HEK293 (cell line): ENCODE data around the gene WNT9B.

ENCODE experiments used
- CTCF ChIA-PET: fragments of 350-600 bp; formaldehyde crosslinking; extraction: SDS; loops from one replicate; lab custom pipeline; 2021; ENCODE audit warnings: antibody characterized with exemption; lab: Yijun Ruan, JAX
- POLR2A ChIA-PET: fragments of 300-600 bp; formaldehyde crosslinking; extraction: SDS; loops from one replicate; lab custom pipeline; 2020; ENCODE audit warnings: antibody characterized with exemption, inconsistent platforms; lab: Yijun Ruan, JAX
- H3K27ac ChIP-seq: fragments of 200-500 bp; sonication (Bioruptor generic); 2 replicates; pipeline ENCODE4 v1.5.1; 2014; ENCODE audit warnings: low read depth, low read length, control low read depth, inconsistent platforms; ENCODE audit errors: extremely low read depth
- H3K36me3 ChIP-seq, 2 experiments: fragments of 200-500 bp in 1 of 2; sonication (Bioruptor generic) in 1 of 2; 1 replicate in 1 of 2; 2 replicates in 1 of 2; pipeline ENCODE4 v1.5.1; 2014 to 2017; ENCODE audit warnings: inconsistent platforms in 2 of 2, low read length in 2 of 2; ENCODE audit not compliant: control insufficient read depth in 2 of 2, insufficient read depth in 1 of 2
- H3K4me1 ChIP-seq: fragments of 200-500 bp; sonication (Bioruptor generic); 2 replicates; pipeline ENCODE4 v1.5.1; 2014; ENCODE audit warnings: mild to moderate bottlenecking, low read length, inconsistent platforms; ENCODE audit not compliant: control insufficient read depth, insufficient read depth
- H3K4me3 ChIP-seq: 2 replicates; pipeline ENCODE4 v1.5.1; 2011; ENCODE audit warnings: low read depth, mild to moderate bottlenecking, control low read depth, low read length, moderate library complexity
- H3K9me3 ChIP-seq: fragments of 200-500 bp; sonication (Bioruptor generic); 2 replicates; pipeline ENCODE4 v1.5.1; 2014; ENCODE audit warnings: low read depth, low read length, inconsistent platforms; ENCODE audit not compliant: control insufficient read depth, insufficient read depth
- KLF10 ChIP-seq: fragments of 450-650 bp; IDR thresholded peaks from 2 replicates; pipeline ENCODE4 v1.5.1; 2018; ENCODE audit warnings: missing biosample characterization, mild to moderate bottlenecking, missing genetic modification characterization
- MYNN ChIP-seq: fragments of 450-650 bp; formaldehyde crosslinking; IDR thresholded peaks from 2 replicates; pipeline ENCODE4 v1.5.1; 2016; ENCODE audit warnings: missing biosample characterization, missing genetic modification characterization, borderline replicate concordance
- PBX3 ChIP-seq: sonication (generic); formaldehyde crosslinking; IDR thresholded peaks from 2 replicates; pipeline ENCODE4 v1.8.1; 2022; ENCODE audit warnings: mild to moderate bottlenecking, moderate library complexity, missing genetic modification reagents
- SALL2 ChIP-seq: fragments of 450-650 bp; formaldehyde crosslinking; IDR thresholded peaks from 2 replicates; pipeline ENCODE4 v1.5.0; 2017; ENCODE audit warnings: missing biosample characterization, mild to moderate bottlenecking, missing genetic modification characterization, borderline replicate concordance
- SCRT1 ChIP-seq: fragments of 450-650 bp; formaldehyde crosslinking; IDR thresholded peaks from 2 replicates; pipeline ENCODE4 v1.5.1; 2016; ENCODE audit warnings: missing biosample characterization, missing genetic modification characterization, borderline replicate concordance
- SP3 ChIP-seq: fragments of 450-650 bp; formaldehyde crosslinking; IDR thresholded peaks from 2 replicates; pipeline ENCODE4 v1.5.1; 2016; ENCODE audit warnings: missing biosample characterization, missing genetic modification characterization
- SP7 ChIP-seq: fragments of 450-650 bp; formaldehyde crosslinking; IDR thresholded peaks from 2 replicates; pipeline ENCODE4 v1.5.1; 2016; ENCODE audit warnings: missing biosample characterization, missing genetic modification characterization
- TCF7L2 ChIP-seq: IDR thresholded peaks from 2 replicates; pipeline ENCODE4 v1.6.1; 2011; ENCODE audit warnings: low read depth, mild to moderate bottlenecking, inconsistent platforms, low read length, moderate library complexity, borderline replicate concordance
- ZBTB7A ChIP-seq: fragments of 450-650 bp; formaldehyde crosslinking; IDR thresholded peaks from 2 replicates; pipeline ENCODE4 v1.5.1; 2016; ENCODE audit warnings: low read depth, missing biosample characterization, missing genetic modification characterization
- ZNF121 ChIP-seq: fragments of 450-650 bp; formaldehyde crosslinking; IDR thresholded peaks from 2 replicates; pipeline ENCODE4 v1.5.1; 2016; ENCODE audit warnings: missing biosample characterization, missing genetic modification characterization
- ZNF132 ChIP-seq: fragments of 450-650 bp; formaldehyde crosslinking; IDR thresholded peaks from 2 replicates; pipeline ENCODE4 v1.5.1; 2017; ENCODE audit warnings: missing biosample characterization, missing genetic modification characterization, borderline replicate concordance
- ZNF138 ChIP-seq: fragments of 450-650 bp; formaldehyde crosslinking; IDR thresholded peaks from 2 replicates; pipeline ENCODE4 v1.5.1; 2016; ENCODE audit warnings: missing biosample characterization, missing genetic modification characterization, borderline replicate concordance
- ZNF155 ChIP-seq: fragments of 450-650 bp; formaldehyde crosslinking; IDR thresholded peaks from 2 replicates; pipeline ENCODE4 v1.5.1; 2016; ENCODE audit warnings: missing biosample characterization, missing genetic modification characterization
- ZNF223 ChIP-seq: fragments of 450-650 bp; formaldehyde crosslinking; IDR thresholded peaks from 2 replicates; pipeline ENCODE4 v1.5.1; 2016; ENCODE audit warnings: missing biosample characterization, missing genetic modification characterization
- ZNF23 ChIP-seq: fragments of 450-650 bp; formaldehyde crosslinking; IDR thresholded peaks from 2 replicates; pipeline ENCODE4 v1.5.1; 2016; ENCODE audit warnings: missing biosample characterization, missing genetic modification characterization, borderline replicate concordance
- ZNF26 ChIP-seq: fragments of 450-650 bp; formaldehyde crosslinking; IDR thresholded peaks from 2 replicates; pipeline ENCODE4 v1.5.1; 2016; ENCODE audit warnings: missing biosample characterization, missing genetic modification characterization
- ZNF366 ChIP-seq: fragments of 450-650 bp; formaldehyde crosslinking; conservative IDR thresholded peaks from 2 replicates; pipeline ENCODE4 v1.5.1; 2016; ENCODE audit warnings: missing biosample characterization, missing genetic modification characterization
- ZNF426 ChIP-seq: fragments of 450-650 bp; formaldehyde crosslinking; IDR thresholded peaks from 2 replicates; pipeline ENCODE4 v1.5.1; 2017; ENCODE audit warnings: missing biosample characterization, missing genetic modification characterization, mild to moderate bottlenecking, inconsistent platforms, moderate library complexity
- ZNF501 ChIP-seq: fragments of 450-650 bp; formaldehyde crosslinking; IDR thresholded peaks from 2 replicates; pipeline ENCODE4 v1.5.1; 2016; ENCODE audit warnings: missing biosample characterization, missing genetic modification characterization
- ZNF518A ChIP-seq: fragments of 450-650 bp; formaldehyde crosslinking; conservative IDR thresholded peaks from 2 replicates; pipeline ENCODE4 v1.5.1; 2016; ENCODE audit warnings: low read depth, missing biosample characterization, missing genetic modification characterization
- ZNF521 ChIP-seq: fragments of 450-650 bp; formaldehyde crosslinking; IDR thresholded peaks from 2 replicates; pipeline ENCODE4 v1.5.1; 2017; ENCODE audit warnings: missing biosample characterization, mild to moderate bottlenecking, missing genetic modification characterization
- ZNF571 ChIP-seq: fragments of 450-650 bp; formaldehyde crosslinking; IDR thresholded peaks from 2 replicates; pipeline ENCODE4 v1.5.0; 2017; ENCODE audit warnings: missing biosample characterization, missing genetic modification characterization
- ZNF645 ChIP-seq: fragments of 450-650 bp; formaldehyde crosslinking; IDR thresholded peaks from 2 replicates; pipeline ENCODE4; 2016; ENCODE audit warnings: missing biosample characterization, missing genetic modification characterization
- ZNF776 ChIP-seq: fragments of 450-650 bp; formaldehyde crosslinking; IDR thresholded peaks from 2 replicates; pipeline ENCODE4 v1.5.0; 2017; ENCODE audit warnings: missing biosample characterization, missing genetic modification characterization, borderline replicate concordance
- ZNF777 ChIP-seq: fragments of 450-650 bp; formaldehyde crosslinking; IDR thresholded peaks from 2 replicates; pipeline ENCODE4 v1.5.1; 2017; ENCODE audit warnings: missing biosample characterization, missing genetic modification characterization, borderline replicate concordance
- ZNF830 ChIP-seq: fragments of 450-650 bp; IDR thresholded peaks from 2 replicates; pipeline ENCODE4 v1.5.0; 2018; ENCODE audit warnings: missing biosample characterization, missing genetic modification characterization, low read depth, mild to moderate bottlenecking, moderate library complexity
- ZNF843 ChIP-seq: fragments of 450-650 bp; formaldehyde crosslinking; IDR thresholded peaks from 2 replicates; pipeline ENCODE4 v1.5.1; 2016; ENCODE audit warnings: missing biosample characterization, missing genetic modification characterization

Gene WNT9B

GRCh38 chr17:46887717-46888116 is 36.3 kb downstream of the WNT9B start:
- Histone ChIP-seq H3K9me3 (no peaks in the 10 kb centered on the region), H3K36me3 (no peaks in the 10 kb centered on the region), H3K4me1 (no peaks in the 10 kb centered on the region), H3K27ac (no peak overlapping the region), H3K4me3 (no peak overlapping the region)
- ChIA-PET CTCF (no interaction called here), POLR2A (interaction anchor here (0.6 kb wide), 1 partner anchor 42 kb away, joined by 6 read pairs; no protein-coding TSS in a partner anchor)
- TF ChIP-seq ZNF501: no peak
- TF ChIP-seq ZNF23: no peak
- TF ChIP-seq ZNF132 (tag by site-specific recombination): no peak
- no peak for TF ChIP-seq MYNN (tag by site-specific recombination)
- TF ChIP-seq KLF10: no peak
- TF ChIP-seq SP7: no peak
- TF ChIP-seq ZNF776 (tag by site-specific recombination): no peak
- TF ChIP-seq ZNF138 (tag by site-specific recombination): no peak
- TF ChIP-seq PBX3 (CRISPR knock-in tag): no peak
- TF ChIP-seq ZNF366: no peak
- no peak for TF ChIP-seq ZNF518A (tag by site-specific recombination)
- no peak for TF ChIP-seq ZNF155 (tag by site-specific recombination)
- no peak for TF ChIP-seq ZBTB7A (tag by site-specific recombination)
- no peak for TF ChIP-seq ZNF843 (tag by site-specific recombination)
- no peak for TF ChIP-seq ZNF223 (tag by site-specific recombination)

- H3K4me1 ChIP-seq: no peaks in the 10 kb centered on the region
- TF ChIP-seq ZNF121 (tag by site-specific recombination) (no peak), SCRT1 (tag by site-specific recombination) (no peak), ZNF521 (tag by site-specific recombination) (no peak), SALL2 (tag by site-specific recombination) (no peak), TCF7L2 (no peak), ZNF426 (tag by site-specific recombination) (no peak), ZNF645 (tag by site-specific recombination) (no peak), ZNF26 (tag by site-specific recombination) (no peak), ZNF830 (tag by site-specific recombination) (no peak), SP3 (tag by site-specific recombination) (no peak), ZNF777 (tag by site-specific recombination) (no peak), ZNF571 (tag by site-specific recombination) (no peak)
- H3K9me3 ChIP-seq: no peaks in the 10 kb centered on the region
- no peak overlapping the region for H3K4me3 ChIP-seq
- H3K27ac ChIP-seq: no peak overlapping the region
- H3K36me3 ChIP-seq: no peaks in the 10 kb centered on the region
- CTCF ChIA-PET: interaction anchor here (1.4 kb wide), 1 partner anchor 45 kb away, joined by 4 read pairs; no protein-coding TSS in a partner anchor
- POLR2A ChIA-PET: no interaction called here
Observed at GRCh38 chr17:46888727-46889126, 37.3 kb downstream of the WNT9B start.
